ENCODE measurements around the gene KCNAB1. TPM values are rescaled to one million over a fixed set of nuclear protein-coding genes. Genes with fewer than 3 reads are reported as not detected.

The KCNAB1 gene
- total and polyA plus RNA-seq, 2 of the 8 experiments (the other 6 are each of a cell fraction or from before 2014, with no cell fraction given) = 0.51 to 2.3 TPM

DNA sequence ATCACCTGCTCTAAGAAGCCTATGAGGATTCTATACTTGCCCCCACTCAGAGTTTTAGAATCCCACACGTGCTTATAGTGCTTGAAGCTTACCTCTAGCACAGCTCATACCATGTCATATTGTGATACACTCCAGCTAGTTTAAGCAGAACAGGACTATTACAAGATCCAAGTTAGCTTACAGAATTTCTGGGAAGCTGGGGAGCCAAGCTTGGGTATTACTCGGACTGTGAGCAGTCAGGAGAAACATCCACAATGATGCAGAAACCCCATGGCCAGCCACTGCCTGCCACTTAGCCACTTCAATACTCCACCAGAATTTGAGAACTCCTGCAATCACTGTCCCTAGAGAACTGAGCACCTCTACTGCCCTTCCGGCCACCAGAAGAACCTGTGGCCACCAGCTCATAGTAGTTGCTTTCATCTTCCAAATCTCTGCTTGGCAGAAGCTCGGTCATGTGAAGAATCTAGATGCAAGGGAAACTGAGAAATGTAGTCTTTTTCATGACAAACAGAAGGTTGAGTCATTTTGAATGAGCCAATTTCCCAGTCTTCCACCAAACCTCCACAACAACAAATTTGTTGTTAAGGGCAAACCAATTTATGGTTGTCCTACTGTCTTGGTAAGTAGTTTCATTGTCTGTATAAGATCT, 462.3 kb downstream of the KCNAB1 start:
- Histone ChIP-seq H4K91ac (replicated peaks; ENCODE audit: insufficient read length, low read length) (no peak overlapping the region), H2BK12ac (ENCODE audit: low read depth, low read length) (no peak overlapping the region), H2BK15ac (ENCODE audit: low read length) (no peak overlapping the region), H3K23ac (ENCODE audit: insufficient read length) (no peak overlapping the region), H4K8ac (ENCODE audit: extremely low read depth, insufficient read depth, low read length) (no peak overlapping the region), H2AK5ac (ENCODE audit: low read depth, low read length) (no peak overlapping the region), H3K36me3 (ENCODE audit: control insufficient read depth in 2 of 4, insufficient read depth in 4 of 4, low read length in 3 of 4) (no peaks in the 10 kb centered on the region), H3K4me3 (ENCODE audit: extremely low read depth in 1 of 4, insufficient read depth in 2 of 4, low read depth in 3 of 4, low read length in 4 of 4) (no peak overlapping the region), H4K5ac (ENCODE audit: insufficient read length, low read depth, low read length) (no peak overlapping the region), H2BK120ac (replicated peaks; ENCODE audit: low read depth, low read length) (no peak overlapping the region), H3K9me3 (ENCODE audit: insufficient read depth in 2 of 2, low read depth in 1 of 2, low read length in 1 of 2) (no peaks in the 10 kb centered on the region), H3K9ac (replicated peaks in 1 of 4; ENCODE audit: extremely low read depth in 1 of 4, low read depth in 3 of 4, low read length in 3 of 4) (no peak overlapping the region), H3K4me1 (replicated peaks in 1 of 4; ENCODE audit: control insufficient read depth in 3 of 4, insufficient read depth in 4 of 4, low read length in 3 of 4) (no peaks in the 10 kb centered on the region), H3K56ac (replicated peaks; ENCODE audit: insufficient read length, low read depth, low read length) (no peak overlapping the region), H3K18ac (ENCODE audit: extremely low read depth, low read length) (no peak overlapping the region), H3K27ac (ENCODE audit: low read depth, low read length) (no peak overlapping the region), H2AFZ (ENCODE audit: low read length) (no peak overlapping the region), H4K20me1 (replicated peaks in 1 of 2; ENCODE audit: control insufficient read depth in 1 of 2, insufficient read depth in 2 of 2, low read length in 2 of 2) (no peaks in the 10 kb centered on the region), H3K23me2 (ENCODE audit: low read depth, low read length) (no peaks in the 10 kb centered on the region), H2BK5ac (ENCODE audit: low read depth, low read length) (no peak overlapping the region), H3K79me2 (ENCODE audit: control insufficient read depth in 1 of 2, insufficient read depth in 2 of 2, low read length in 2 of 2) (no peaks in the 10 kb centered on the region), H3K14ac (ENCODE audit: insufficient read length) (no peak overlapping the region), H3K79me1 (ENCODE audit: low read depth, low read length) (no peaks in the 10 kb centered on the region), H3K4ac (replicated peaks; ENCODE audit: insufficient read length, low read depth, low read length) (no peak overlapping the region), H3K27me3 (replicated peaks in 1 of 4; ENCODE audit: control insufficient read depth in 3 of 4, extremely low read depth in 1 of 4, insufficient read depth in 3 of 4, low read length in 3 of 4) (no peaks in the 10 kb centered on the region), H3K4me2 (ENCODE audit: insufficient read depth in 1 of 2, low read depth in 2 of 2, low read length in 2 of 2) (no peak overlapping the region), H2BK20ac (ENCODE audit: low read length) (no peak overlapping the region)
- DNase-seq (ENCODE audit: low read depth in 1 of 2, low spot score in 2 of 2) = no peak
- CTCF ChIA-PET (ENCODE audit: partially characterized antibody) = interaction anchor here (0.5 to 1.4 kb wide), 2 partner anchors 69 to 988 kb away, joined by 3 read pairs; no protein-coding TSS in a partner anchor
- TF ChIP-seq RNF2 (IDR thresholded peaks at IDR 0.05; ENCODE audit: borderline replicate concordance, low read depth, low read length, missing control alignments, poor library complexity, severe bottlenecking) = no peak
- TF ChIP-seq, protein P1, sequence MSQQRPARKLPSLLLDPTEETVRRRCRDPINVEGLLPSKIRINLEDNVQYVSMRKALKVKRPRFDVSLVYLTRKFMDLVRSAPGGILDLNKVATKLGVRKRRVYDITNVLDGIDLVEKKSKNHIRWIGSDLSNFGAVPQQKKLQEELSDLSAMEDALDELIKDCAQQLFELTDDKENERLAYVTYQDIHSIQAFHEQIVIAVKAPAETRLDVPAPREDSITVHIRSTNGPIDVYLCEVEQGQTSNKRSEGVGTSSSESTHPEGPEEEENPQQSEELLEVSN (IDR thresholded peaks at IDR 0.05) = no peak
- TF ChIP-seq POU5F1 (IDR thresholded peaks at IDR 0.05; ENCODE audit: low read depth, low read length) = no peak
- no peak for TF ChIP-seq SIRT6 (IDR thresholded peaks at IDR 0.05; ENCODE audit: low read length)
- no peak for TF ChIP-seq BRCA1 (IDR thresholded peaks at IDR 0.05; ENCODE audit: low read depth, low read length)
- no peak for FAIRE-seq
- POLR2A ChIA-PET (ENCODE audit: partially characterized antibody) = interaction anchor here (1.4 kb wide), 1 partner anchor 23 kb away, joined by 3 read pairs; no protein-coding TSS in a partner anchor
- 83% methylated on average over 4 of the region's 4 CpGs; no CpG with 5 or more reads in 1 of the 2 experiments for WGBS, 2 experiments (ENCODE audit: extremely low coverage in 1 of 2, insufficient coverage in 1 of 2, insufficient read length in 1 of 2, insufficient replicate concordance in 2 of 2, low coverage in 1 of 2, low lambda C conversion rate in 2 of 2, missing lambda C conversion rate in 1 of 2)

Data from H1 (cell line).